ENCODE measurements around the gene SHISA5. TPM values are rescaled to one million over a fixed set of nuclear protein-coding genes. Genes with fewer than 3 reads are reported as not detected.

Gene SHISA5
- total RNA-seq, 1 experiment from 2014 or later = 226 TPM

- CTCF ChIA-PET = interaction anchor here (0.6 to 6.2 kb wide), 27 partner anchors 11 to 243 kb away, joined by 3 to 405 read pairs (median 9); partner anchors contain the start of genes ATRIP, FBXW12, NME6 and PFKFB4
- intact Hi-C loops (cut with micrococcal nuclease; ENCODE audit: unreplicated experiment) = loop anchor here (5.0 kb wide), 1 partner anchor 248 kb away; the partner anchor contains the start of gene CDC25A
- Mint-ChIP-seq H3K27ac (ENCODE audit: unreplicated experiment) (no peak overlapping the region), H3K27me3 (ENCODE audit: insufficient read depth, unreplicated experiment) (no peaks in the 10 kb centered on the region), H3K9me3 (ENCODE audit: unreplicated experiment) (no peaks in the 10 kb centered on the region), H3K4me3 (ENCODE audit: unreplicated experiment) (no peak overlapping the region), H3K36me3 (ENCODE audit: insufficient read depth, unreplicated experiment) (peaks cover 51% of the 10 kb centered on the region), H3K4me1 (ENCODE audit: low read depth, unreplicated experiment) (peaks cover 39% of the 10 kb centered on the region)
- Histone ChIP-seq H3K36me3 (ENCODE audit: control insufficient read depth, insufficient read depth, low read length) (peaks cover 4% of the 10 kb centered on the region; the same call in 1 of the 2 replicates), H3K4me1 (peaks cover 55% of the 10 kb centered on the region), H3K27me3 (replicated peaks; ENCODE audit: control insufficient read depth, insufficient read depth, low read length) (no peaks in the 10 kb centered on the region), H3K4me3 (ENCODE audit: low read depth, low read length) (no peak overlapping the region), H3K9me3 (no peaks in the 10 kb centered on the region)
- no TSS peak for BruUV-seq (replicated peaks)
- TF ChIP-seq, protein P1, sequence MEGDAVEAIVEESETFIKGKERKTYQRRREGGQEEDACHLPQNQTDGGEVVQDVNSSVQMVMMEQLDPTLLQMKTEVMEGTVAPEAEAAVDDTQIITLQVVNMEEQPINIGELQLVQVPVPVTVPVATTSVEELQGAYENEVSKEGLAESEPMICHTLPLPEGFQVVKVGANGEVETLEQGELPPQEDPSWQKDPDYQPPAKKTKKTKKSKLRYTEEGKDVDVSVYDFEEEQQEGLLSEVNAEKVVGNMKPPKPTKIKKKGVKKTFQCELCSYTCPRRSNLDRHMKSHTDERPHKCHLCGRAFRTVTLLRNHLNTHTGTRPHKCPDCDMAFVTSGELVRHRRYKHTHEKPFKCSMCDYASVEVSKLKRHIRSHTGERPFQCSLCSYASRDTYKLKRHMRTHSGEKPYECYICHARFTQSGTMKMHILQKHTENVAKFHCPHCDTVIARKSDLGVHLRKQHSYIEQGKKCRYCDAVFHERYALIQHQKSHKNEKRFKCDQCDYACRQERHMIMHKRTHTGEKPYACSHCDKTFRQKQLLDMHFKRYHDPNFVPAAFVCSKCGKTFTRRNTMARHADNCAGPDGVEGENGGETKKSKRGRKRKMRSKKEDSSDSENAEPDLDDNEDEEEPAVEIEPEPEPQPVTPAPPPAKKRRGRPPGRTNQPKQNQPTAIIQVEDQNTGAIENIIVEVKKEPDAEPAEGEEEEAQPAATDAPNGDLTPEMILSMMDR (IDR thresholded peaks at IDR 0.05; ENCODE audit: insufficient read depth in 1 of 2, low read depth in 1 of 2, low read length in 1 of 2, severe bottlenecking in 1 of 2, unreplicated experiment in 1 of 2) = no peak
- POLR2A ChIA-PET = interaction anchor here (0.6 to 1.9 kb wide), 4 partner anchors 11 to 180 kb away, joined by 6 to 22 read pairs (median 13); partner anchors contain the start of gene ATRIP
- no peak for DNase-seq
Measured at GRCh38 chr3:48435223-48435595, 68.8 kb downstream of the SHISA5 start.

DNA sequence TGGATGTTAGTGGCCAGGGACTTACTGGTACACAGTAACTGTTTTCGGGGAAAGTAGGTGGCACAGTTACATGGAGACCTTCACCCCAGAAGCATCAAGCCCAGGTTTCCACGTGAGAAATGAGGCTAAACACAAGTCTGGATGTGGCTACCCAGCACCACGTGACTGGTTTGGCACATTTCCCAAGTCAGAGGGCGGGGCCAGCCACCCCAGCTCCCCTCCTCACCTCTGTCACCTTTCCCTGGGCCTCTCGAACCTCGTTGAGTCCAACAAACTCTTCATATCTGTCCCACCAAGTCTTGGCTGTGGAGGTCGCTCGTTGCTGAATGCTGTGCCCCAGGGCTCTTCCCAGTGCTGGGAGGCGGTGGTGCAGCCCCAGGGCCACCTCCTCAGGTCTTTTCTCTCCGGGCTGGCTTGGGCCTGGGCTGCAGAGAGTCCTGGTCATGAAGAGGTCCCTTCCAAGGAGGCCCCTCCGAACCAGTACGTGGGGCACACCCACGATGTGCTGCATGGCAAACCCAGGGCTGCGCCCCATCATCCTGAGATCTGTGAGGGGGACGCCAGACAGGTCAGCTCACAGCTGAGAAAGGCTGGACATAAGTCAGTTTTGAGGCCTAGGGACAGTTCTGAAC is 69.3 kb downstream of the SHISA5 start:
- DNase-seq = peak in 1 of 2 experiments; percentile 65
- TF ChIP-seq, protein P1 (IDR thresholded peaks at IDR 0.05; ENCODE audit: insufficient read depth in 1 of 2, low read depth in 1 of 2, low read length in 1 of 2, severe bottlenecking in 1 of 2, unreplicated experiment in 1 of 2) = no peak
- Histone ChIP-seq H3K4me1 (peaks cover 57% of the 10 kb centered on the region), H3K9me3 (no peaks in the 10 kb centered on the region), H3K27me3 (replicated peaks; ENCODE audit: control insufficient read depth, insufficient read depth, low read length) (no peaks in the 10 kb centered on the region), H3K4me3 (ENCODE audit: low read depth, low read length) (no peak overlapping the region), H3K36me3 (ENCODE audit: control insufficient read depth, insufficient read depth, low read length) (peaks cover 4% of the 10 kb centered on the region; the same call in 1 of the 2 replicates)
- intact Hi-C loops (cut with micrococcal nuclease; ENCODE audit: unreplicated experiment) = loop anchor here (5.0 kb wide), 1 partner anchor 247 kb away; the partner anchor contains the start of gene CDC25A
- H3K27ac Mint-ChIP-seq (ENCODE audit: unreplicated experiment) = no peak overlapping the region
- peaks cover 51% of the 10 kb centered on the region for H3K36me3 Mint-ChIP-seq (ENCODE audit: insufficient read depth, unreplicated experiment)
- no peaks in the 10 kb centered on the region for H3K27me3 Mint-ChIP-seq (ENCODE audit: insufficient read depth, unreplicated experiment)
- ChIA-PET CTCF (interaction anchor here (0.6 to 6.2 kb wide), 6 partner anchors 12 to 240 kb away, joined by 3 to 405 read pairs (median 4); partner anchors contain the start of gene ATRIP), POLR2A (interaction anchor here (0.5 to 2.3 kb wide), 4 partner anchors 9 to 555 kb away, joined by 3 to 20 read pairs (median 8); partner anchors contain the start of gene ATRIP)
- H3K4me1 Mint-ChIP-seq (ENCODE audit: low read depth, unreplicated experiment) = peaks cover 39% of the 10 kb centered on the region
- H3K4me3 Mint-ChIP-seq (ENCODE audit: unreplicated experiment) = peak overlapping the region; percentile 78
- H3K9me3 Mint-ChIP-seq (ENCODE audit: unreplicated experiment) = no peaks in the 10 kb centered on the region
- BruUV-seq (replicated peaks) = no TSS peak

DNA sequence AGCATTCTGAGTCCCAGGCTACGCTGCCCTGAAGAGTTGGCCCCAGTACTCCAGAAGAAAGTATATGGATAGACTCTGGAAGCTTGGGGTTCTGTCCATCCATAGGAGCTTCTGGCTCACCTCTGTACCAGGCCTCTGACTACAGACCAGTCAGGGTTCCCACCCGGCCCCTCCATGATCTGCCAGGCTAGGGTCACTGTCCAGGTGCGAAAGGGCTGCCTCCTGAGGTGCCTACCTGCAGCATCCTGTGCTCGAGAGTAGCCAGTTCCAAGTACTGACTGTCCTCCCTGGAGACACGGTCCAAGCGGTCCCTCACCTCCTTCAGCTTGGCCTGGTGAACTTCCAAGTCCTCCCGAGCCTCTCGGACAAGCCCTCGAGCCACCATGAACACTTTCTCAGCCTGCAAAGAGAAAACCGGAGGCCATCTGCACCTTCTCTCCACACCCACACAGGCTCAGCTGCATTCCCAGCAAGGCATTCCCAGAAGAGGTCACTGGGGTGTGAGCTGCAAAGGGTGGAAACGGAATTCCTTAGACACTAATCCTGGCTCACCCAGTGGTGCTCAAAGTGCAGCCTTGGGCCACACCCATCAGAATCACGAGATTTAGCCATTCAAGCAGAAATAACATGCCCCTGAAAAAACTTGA is 70.4 kb downstream of the SHISA5 start:
- H3K9me3 Mint-ChIP-seq (ENCODE audit: unreplicated experiment) = no peaks in the 10 kb centered on the region
- Histone ChIP-seq H3K4me3 (ENCODE audit: low read depth, low read length) (peak overlapping the region; percentile 57), H3K36me3 (ENCODE audit: control insufficient read depth, insufficient read depth, low read length) (peaks cover 4% of the 10 kb centered on the region; the same call in 1 of the 2 replicates), H3K9me3 (no peaks in the 10 kb centered on the region), H3K4me1 (peaks cover 57% of the 10 kb centered on the region), H3K27me3 (replicated peaks; ENCODE audit: control insufficient read depth, insufficient read depth, low read length) (no peaks in the 10 kb centered on the region)
- TSS peak; percentile 92 for BruUV-seq (replicated peaks)
- peaks cover 34% of the 10 kb centered on the region for H3K4me1 Mint-ChIP-seq (ENCODE audit: low read depth, unreplicated experiment)
- TF ChIP-seq, protein P1 (IDR thresholded peaks at IDR 0.05; ENCODE audit: insufficient read depth in 1 of 2, low read depth in 1 of 2, low read length in 1 of 2, severe bottlenecking in 1 of 2, unreplicated experiment in 1 of 2) = no peak
- no peaks in the 10 kb centered on the region for H3K27me3 Mint-ChIP-seq (ENCODE audit: insufficient read depth, unreplicated experiment)
- intact Hi-C loops (cut with micrococcal nuclease; ENCODE audit: unreplicated experiment) = no loop called here
- ChIA-PET POLR2A (interaction anchor here (0.5 to 2.3 kb wide), 6 partner anchors 10 to 556 kb away, joined by 3 to 20 read pairs (median 6); partner anchors contain the start of gene ATRIP), CTCF (interaction anchor here (0.8 to 6.2 kb wide), 8 partner anchors 10 to 160 kb away, joined by 3 to 405 read pairs (median 4); partner anchors contain the start of genes ATRIP and PFKFB4)
- no peak overlapping the region for H3K27ac Mint-ChIP-seq (ENCODE audit: unreplicated experiment)
- peak; percentile 88 to 93 for DNase-seq
- H3K36me3 Mint-ChIP-seq (ENCODE audit: insufficient read depth, unreplicated experiment) = peaks cover 51% of the 10 kb centered on the region
- peak overlapping the region; percentile 78 for H3K4me3 Mint-ChIP-seq (ENCODE audit: unreplicated experiment)
